ENCODE data around the gene DHCR7.
"Not testable (repeated sequence)": the region's sequence is repeated elsewhere in the genome, so short reads cannot be mapped to it uniquely, and the experiment has no call there.

The DHCR7 gene

DNA sequence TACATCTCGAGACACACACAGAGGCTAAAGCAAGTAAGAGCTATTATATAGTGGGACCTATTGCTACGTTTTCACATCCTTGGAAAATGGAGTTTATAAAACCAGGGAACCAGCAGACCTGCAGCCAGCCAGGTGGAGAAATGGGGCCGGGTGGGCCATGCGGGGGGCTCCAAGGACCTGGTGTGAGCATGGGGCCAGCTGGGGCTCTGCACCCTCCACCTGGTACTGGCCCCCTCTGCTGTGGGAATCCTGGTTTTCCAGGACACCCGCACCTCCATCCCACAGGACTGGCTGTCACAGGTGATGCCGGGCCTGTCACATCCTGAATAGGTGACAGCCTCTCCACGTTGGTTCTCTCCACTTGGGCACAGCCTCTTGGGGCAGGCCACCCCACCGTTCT, 11.3 kb downstream of the DHCR7 start:
- no peak for DNase-seq

DNA sequence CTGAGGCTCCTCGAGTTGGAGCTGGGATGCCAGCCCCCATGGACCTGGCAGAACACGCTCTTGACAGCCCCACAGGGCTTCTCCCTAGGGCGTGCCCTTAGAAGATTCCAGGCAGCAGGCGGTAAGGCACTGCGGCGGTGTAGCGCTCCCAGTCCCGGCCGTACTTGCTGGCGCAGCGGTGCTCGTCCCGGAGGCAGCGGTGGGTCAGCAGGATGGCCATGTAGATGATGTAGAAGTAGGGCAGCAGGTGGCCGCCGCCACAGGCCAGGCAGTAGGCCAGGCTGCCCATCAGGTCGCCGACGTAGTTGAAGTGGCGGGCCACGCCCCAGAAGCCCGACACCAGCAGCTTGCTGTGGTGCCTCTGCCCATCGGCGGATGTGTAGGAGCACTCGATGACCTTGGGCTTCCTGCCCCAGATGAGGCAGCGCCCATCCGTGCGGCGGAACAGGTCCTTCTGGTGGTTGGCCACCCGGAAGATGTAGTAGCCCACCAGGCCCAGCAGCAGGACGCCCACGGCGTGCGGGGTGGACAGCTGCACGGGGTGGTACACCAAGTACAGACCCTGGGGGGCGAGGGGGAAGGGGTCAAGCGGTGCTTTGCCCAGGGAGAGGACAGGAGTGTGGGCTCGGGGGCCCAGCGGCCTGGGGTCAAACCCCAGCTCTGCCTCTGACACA, 12.8 kb downstream of the DHCR7 start:
- no peak for DNase-seq

DNA sequence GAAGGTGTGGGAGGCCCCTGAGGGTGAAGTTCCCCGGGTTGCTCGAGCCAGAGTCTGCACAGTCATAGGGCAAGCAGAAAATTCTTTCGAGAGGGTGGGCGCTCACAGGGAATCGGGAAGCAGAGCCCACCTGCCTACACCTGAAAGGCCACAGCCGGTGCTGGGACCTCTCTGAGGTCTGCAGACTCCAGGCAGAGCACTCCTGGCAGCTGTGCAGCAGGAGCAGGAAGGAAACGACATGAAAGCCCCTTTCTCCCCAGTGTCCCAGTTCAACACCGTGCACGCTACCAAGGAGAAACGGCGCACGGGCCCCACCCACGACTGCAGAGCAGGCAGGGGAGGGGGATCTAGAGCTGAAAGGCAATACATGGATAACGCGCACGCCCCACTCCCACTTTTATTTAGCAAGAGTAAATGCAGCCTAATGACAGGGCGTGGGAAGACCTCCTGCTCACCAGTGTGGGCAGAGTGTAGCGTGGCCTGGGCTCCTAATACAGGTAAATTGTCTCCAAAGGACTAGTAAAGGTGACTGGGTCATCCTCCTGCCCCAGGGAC, 13.5 kb downstream of the DHCR7 start:
- DNase-seq = no peak

DNA sequence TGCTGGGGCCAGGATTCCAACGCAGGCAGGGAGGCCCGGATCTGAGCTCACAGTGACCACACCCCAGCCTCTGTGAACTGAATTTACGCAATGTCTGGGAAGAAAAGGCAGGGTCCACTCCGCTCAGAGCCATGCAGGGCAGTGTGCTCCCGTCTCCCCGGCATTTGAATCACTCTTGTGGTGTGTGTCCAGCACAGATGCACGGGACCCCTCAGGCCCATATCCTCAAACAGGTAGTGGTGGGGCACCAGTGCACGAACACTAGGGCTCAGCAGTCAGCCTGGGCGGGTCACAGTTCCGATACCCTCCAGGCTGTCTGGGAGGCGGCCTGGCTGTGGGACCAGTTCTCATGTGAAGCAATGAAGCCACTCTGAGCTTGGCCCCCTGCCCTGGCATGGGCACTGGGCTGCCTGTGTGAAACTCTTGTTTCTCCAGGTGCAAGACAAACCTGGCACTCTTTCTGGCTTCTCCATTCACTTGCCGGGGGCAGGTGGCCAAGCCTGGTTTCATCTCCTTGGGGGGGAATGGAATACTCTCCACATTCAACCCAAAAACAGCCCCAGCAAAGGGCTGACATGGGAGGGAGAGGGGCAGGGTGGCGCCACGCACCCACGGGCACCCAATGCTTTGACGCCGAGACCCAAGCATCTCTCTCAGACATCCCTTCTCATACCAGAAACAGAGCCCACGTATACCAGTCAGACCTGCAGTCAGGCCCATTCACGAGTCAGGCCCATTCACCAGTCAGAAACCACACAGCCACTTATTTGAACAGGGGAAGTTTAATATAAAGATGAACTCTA, 14.3 kb downstream of the DHCR7 start:
- DNase-seq = no peak

DNA sequence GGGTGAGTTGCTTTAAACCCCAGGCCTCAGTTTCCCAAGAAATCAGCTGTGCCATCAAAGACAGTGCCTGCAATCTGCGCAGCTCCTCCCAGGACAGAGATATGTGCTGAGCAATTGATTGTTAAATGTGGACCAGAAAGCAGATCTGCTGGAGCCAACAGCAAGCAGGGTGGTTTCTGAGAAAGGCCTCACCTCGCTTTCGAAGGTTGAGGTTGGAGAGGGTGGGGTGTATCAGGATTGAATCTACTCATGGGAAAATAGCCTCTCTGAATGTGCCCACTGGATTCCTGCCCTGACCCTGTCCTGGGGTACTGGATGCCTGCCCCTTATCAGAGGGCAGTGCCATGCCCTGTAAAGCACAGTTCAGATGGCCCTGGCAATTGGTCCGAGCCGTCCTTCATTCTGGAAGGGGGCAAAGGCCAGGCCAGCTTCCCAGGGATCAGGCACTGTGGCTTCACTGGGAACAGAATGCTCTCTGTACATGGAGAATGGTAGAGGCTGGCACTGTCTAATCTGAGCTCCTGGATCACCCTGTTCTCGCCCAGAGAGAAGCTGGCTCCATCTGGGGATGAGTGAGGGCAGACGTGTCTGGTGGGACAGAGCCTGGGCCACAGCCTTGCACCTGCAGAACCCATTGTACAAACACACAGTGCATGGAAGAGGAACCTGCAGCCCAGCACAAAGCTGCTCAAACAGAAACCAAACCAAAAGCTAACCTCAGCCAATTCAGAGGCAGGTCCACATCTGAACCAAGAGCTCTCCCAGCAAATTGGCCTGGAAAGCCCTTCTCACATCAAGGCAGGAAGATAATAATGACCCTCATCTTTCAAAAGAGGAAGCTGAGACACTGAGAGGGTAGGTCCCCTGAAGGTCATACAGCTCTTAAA, 15.2 kb downstream of the DHCR7 start:
- no peak for DNase-seq

DNA sequence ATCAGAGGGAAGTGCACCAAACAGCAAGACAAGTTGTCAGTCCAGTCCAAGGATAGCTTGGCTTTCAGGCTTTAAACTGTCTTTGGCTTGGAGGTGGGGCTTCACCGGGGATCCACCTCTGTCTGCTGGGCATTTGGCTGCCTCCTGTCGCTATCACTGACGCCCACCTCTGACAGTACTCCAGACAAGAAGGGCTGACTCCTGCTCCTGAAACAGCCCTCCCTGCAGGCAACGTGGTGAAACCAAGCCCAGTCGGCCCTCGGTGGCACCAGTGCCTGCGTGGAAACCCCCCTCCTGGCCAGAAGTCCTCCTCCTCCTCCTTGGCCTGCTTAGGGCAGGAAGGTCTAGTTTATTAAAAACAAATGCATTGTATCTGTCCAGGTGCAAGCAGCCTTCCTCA, 16.9 kb downstream of the DHCR7 start:
- no peak for DNase-seq

DNA sequence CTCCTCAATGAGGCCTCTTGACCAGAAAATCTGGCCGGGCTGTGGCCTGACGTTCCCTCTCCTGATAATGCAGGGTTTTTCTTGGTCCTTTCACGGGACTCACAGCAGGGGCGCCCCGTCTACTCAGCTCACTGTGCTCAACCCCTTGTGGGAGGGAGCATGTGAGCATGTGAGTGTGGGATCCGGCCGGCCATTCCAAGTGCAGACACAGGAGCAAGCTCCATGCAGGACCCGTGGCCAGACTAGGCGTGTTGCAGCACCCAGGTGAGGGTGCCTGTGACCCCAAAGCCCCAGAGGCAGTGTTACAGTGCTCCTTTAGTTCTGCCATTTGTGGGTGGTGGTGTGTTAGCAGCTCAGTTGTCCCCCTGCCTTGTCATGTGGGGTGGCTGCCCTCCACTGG, 18.0 kb downstream of the DHCR7 start:
- DNase-seq = no peak

DNA sequence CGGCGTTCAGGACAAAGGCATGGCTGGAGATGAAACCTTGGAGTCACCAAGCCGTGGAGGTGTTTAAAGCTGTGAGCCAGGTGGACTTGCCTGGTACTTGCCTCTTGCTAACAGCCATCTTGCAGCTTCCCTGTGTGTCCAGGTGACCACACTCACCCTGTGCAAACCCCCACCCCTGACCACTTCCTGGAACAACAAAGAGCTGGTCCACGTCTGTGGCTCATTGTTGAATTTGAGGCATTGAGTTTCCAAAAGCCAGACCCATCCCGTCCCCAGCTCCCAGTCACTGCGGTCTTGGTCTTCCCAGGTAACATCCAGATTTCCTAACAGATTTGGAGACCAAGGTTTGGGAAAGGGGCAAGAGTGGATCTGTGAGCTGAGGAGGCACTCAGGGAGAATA, 18.5 kb downstream of the DHCR7 start:
- DNase-seq = no peak

DNA sequence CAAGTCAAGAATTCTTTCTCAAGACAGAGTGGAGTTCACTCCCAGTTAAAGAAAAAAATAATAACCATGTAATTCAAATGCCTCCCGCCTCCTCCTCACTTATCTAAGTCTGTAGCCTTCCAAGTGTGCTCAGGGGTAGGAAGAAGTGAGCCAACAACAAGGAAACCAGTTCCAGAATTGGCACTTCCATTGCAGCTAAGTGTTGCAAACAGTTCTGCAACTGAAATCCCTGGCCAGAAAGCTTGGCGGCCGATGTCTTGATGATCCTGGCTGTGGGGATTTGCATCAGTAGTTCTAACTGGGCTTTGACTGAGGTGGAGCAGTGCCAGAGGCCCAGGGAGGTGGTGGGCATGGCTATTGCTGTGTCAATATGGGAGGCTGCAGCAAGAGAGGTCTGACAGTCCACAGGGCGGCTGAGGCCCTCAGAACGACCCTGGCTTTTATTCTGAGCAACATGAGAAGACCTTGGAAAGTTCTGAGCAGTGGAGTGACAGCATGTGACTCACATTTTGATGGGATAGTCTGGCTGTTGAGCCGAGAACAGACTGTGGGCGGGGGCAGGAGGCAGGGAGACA, 19.2 kb downstream of the DHCR7 start:
- DNase-seq = no peak

DNA sequence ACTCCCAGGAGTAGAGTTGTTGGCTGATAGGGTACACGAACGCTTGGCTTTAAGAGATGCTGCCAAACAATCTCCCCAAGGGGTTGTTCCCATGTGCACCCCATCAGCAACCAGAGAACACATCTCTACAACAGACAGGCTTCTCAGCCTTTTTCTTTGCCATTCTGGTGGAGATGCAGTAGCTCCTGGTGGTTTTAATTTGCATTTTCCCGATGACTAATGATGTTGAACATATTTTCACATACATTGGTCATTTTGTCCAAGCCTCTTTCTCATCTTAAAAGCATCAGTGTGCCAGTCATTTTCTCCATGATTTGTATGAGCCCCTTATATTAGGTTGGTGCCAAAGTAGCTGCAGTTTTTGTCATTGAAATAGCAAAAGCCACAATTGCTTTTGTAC, 21.8 kb downstream of the DHCR7 start:
- DNase-seq = no peak

DNA sequence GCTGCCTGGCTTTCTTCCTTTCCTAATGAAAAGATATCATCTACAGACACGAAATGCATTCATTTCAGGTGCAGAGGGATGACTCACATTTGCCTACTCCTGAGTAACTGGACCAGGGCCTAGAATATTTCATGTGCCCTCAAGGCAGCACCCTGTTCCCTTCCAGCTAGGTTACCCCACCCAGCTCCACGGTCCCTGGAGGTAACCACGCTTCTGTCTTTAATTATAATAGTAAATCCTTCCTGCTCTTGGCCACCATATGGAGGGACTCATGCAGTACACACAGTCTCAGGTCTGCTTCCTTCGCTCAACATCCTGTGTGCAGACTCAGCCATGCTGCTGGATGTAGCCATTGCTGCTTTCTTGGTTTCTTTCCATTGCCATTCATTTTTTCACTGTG, 22.3 kb downstream of the DHCR7 start:
- DNase-seq = no peak

DNA sequence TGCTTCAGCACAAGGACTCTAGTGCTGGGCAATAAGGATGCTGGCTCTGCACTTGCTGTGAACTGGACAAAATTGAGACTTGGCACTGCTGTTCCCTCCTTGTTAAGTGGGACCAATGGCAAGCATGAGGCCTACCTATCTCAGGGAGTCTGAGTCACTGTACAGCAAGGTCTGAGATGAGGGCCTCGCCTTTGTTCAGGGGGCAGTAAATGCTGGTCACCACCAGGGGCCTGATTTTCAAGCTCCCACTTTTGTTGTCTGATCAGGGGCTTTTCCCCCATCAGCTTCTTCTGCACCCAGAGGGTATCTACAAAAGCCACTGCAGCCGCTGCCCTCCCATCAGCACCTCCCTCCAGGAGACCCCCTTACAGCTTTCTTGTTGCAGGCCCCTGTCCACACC, 22.8 kb downstream of the DHCR7 start:
- no peak for DNase-seq

DNA sequence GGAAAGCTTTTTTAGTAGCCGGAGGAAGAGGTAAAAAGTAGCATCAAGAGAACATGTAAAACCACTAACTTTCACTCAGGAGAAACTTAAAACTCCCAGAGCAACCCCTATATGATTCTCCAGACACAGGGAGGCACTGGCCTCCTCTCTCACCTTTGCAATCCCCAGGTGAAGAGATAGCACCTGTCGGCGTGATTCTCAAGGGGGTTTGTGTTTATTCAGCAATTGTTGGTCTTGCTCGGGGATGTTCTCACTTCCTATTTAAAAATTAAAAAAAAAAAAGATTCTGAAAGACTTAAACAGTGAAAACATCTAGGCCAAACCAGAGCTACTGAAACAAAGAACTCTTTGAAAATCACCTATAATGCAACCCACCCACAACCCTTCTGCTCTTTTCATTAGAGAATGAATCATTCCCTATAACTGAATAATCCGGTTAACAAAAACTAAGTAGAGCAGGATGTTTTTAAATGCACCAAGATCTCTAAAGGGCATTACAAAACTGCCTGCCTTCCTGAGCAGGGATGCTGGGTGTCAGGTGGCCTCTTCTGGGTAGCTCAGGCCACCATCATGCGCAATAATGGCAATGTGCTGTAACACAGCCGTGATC, 24.9 kb downstream of the DHCR7 start:
- DNase-seq = no peak

DNA sequence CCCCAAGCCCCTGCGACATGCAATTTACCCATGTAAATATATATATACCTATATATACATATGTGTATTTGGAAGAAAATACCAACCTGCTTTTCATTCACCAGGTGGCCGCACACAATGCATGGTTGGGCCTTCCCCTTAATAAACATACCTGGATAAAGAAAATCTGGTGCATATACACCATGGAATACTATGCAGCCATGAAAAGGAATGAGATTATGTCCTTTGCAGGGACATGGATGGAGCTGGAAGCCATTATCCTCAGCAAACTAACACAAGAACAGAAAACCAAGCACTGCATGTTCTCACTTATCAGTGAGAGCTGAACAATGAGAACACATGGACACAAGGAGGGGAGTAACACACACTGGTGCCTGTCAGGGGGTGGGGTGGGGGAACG, 25.9 kb downstream of the DHCR7 start:
- DNase-seq = not testable (repeated sequence)

DNA sequence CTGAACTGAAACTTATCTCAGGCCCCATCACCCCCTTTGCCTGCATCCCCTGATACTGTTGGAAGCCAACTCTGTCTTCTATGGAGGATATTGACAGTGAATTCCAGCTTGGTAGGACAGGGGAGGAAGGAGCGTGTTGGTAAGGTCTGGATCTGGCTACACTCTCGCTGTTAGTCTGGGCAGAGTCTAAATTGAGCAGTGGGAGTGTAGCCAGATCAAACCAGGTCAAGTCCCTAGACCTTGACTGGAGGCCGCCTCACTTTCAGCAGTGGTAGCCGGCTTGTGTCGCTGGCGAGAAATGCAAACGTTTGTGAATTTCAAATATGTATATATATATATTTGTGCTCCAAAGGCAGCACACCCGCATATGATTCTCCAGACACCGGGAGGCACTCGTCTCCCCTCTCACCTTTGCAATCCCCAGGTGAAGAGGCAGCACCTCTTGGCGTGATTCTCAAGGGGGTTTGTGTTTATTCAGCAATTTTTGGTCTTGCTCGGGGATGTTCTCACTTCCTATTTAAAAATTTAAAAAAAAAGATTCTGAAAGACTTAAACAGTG, 26.7 kb downstream of the DHCR7 start:
- DNase-seq = no peak

DNA sequence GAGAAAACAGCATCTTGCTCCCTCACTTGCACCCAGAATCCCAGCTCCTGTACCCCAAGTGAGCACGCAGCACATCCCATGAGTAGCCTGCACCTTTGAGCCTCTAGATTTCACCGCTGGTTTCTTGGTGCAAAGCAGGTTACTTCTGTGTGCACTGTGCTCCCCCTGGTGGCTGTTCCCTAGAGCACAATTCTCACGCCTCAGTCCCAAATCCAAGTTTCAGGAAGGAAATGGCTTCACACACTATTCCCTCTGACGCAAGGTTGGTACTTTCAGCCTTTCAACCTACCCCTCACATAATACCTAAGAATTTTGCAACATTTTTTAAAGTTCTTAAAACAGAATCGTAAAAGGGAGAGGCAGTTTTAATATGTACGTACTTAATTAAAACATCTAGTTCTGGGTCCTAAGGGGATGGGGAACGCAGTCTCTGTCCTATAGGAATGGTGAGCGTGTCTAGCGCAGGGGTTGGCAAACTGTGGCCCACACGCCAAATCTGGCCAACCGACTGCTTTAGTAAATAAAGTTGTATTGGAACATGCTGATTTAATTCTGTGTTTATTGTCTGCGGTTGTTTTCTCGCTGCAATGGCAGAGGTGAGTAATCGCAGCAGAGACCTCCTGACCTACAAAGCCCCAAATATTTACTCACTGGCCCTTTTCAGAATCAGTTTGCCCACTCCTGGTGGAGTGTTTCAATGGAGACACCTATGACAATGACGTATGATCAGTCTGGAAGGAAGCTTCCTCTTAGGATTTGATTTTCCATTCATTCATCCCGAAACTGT, 27.5 kb downstream of the DHCR7 start:
- DNase-seq = peak; percentile 51

DNA sequence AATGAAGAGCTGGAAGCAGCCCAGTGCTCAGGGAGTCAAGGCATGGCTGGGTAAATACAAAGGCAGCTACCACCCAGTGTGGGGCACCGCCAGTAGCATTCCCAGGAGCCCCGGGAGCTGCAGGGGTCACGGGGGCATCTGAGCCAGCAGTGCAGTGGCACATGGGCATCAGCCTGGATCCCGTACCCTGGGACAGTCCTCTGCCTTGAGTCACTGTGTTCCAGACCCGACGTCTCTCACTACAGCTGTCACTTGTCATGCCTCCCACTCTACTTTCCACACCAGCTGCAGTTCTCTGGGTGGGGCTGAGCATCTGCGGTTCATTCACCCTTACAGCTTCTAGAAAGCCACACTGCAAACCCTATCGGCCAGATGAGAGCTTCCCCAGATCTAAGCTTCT, 29.6 kb downstream of the DHCR7 start:
- no peak for DNase-seq

DNA sequence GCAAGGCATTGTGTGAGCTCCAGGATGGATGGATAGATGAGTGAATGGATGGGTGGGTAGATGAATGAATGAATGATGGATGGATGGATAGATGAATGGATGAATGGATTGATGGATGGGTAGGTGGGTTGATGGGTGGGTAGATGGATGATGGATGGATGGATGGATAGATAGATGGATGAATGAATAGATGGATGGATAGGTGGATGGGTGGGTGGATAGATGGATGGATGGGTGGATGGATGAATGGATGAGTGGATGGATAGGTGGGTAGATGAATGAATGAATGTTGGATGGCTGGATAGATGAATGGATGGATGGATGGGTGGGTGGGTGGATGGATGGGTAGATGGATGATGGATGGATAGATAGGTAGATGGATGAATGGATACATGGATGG, 33.5 kb downstream of the DHCR7 start:
- no peak for DNase-seq

DNA sequence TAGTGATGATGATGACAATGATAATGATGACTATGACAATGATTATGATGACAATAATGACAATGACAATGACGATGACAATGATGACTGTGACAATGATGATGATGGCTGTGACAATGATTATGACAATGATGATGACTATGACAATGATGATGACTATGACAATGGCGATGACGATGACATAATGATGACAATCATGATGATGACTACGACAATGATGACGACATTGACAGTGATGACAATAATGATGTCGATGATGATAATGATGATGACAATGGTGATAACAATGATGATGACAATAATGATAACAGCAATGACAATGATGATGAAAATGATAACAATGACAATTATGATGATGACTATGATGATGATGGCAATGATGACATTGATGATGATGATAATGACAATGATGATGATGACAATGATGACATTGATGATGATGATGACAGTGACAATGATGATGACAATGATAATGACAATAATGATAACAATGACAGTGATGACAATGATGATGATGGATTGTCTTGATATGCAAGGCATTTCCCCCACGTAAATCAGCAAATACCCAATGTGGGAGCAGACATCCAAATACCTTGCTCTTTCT, 37.7 kb downstream of the DHCR7 start:
- no peak for DNase-seq

DNA sequence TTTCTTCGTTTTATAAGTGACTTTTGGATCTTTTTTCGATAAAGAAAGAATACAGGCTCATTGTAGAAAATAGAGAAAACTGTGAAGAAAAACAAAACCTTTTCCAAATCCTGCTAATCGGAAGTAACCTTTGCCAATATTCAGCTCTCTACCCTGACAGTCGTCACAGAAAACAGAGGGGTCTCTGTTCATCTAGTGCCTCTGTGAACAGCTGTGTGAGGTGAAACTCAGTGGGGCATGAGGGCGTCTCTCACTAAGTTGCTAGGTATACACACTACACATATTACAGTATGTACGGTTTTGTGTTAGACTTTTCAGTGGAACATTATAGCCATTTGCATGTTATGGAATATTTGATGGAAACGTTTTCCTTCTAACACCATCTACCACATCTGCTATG, 39.4 kb downstream of the DHCR7 start:
- no peak for DNase-seq

DNA sequence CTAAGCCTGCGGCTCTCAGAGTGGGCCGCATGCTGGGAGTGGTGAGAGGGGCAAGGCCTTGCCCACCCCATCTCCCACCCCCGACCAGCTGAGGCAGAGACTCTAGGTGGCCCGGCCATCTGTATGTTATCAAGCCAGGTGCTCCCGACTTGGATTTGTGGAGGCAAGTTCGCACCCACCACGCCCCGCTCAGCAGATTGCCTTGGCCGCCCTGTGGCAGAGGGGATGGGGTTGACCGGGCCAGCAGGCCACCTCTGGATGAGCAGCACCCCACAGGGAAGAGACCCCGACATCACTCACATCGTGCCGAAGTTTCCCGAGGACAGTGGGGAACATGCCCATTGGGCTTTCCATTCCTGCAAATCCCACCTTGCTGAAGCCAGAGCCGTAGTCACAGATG, 40.8 kb downstream of the DHCR7 start:
- no peak for DNase-seq

Data from DMS153 (cell line).